ENCODE results near the gene CTXN1.

The CTXN1 gene

DNA sequence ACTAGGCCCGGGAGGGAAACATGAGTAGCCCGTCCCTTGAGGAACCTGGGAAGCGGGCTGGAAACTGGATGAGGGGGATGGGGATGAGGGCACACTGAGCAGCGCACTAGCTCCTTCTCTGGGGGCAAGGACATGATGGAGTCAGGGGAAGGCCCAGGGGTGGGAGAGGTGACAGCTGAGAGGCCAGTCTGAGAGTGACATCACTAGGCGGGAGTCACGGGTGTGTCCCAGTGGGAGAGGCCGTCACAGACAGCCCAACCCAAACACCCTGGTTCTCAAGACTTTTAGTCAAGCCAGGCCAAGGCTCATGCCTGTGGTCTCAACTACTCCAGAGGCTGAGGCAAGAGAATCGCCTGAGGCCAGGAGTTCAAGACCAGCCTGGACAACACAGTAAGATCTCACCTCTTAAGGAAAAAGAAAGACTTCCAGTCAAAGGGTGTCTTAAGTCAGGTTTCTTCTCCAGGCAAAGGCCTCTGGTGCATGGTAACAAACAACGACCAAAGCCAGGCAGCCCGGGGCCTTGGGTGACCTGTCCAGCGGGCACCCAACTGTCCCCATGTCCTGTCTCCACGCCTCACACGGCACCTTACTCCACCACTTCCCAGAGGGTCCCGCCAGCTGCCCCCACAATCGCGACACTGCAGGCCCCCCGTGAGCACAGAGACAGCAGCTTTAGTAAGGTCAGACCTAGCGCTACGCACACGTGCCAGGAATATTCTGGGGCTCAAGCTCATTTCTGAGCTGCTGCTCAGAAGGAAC is 43.0 kb upstream of the CTXN1 start:
- peaks cover 7% of the 10 kb centered on the region; the same call in 1 of the 2 replicates for H3K36me3 ChIP-seq (ENCODE audit: low read length)
- no peaks in the 10 kb centered on the region for H3K27me3 ChIP-seq (ENCODE audit: low read length)
- no peak overlapping the region for H3K4me2 ChIP-seq (ENCODE audit: low read depth, low read length, poor library complexity, severe bottlenecking)
- H3K9ac ChIP-seq (ENCODE audit: low read length): no peak overlapping the region
- H3K79me2 ChIP-seq (ENCODE audit: insufficient read depth, low read length): no peaks in the 10 kb centered on the region
- H3K27ac ChIP-seq (ENCODE audit: low read depth, low read length): no peak overlapping the region
- no peaks in the 10 kb centered on the region for H3K9me3 ChIP-seq (ENCODE audit: insufficient read depth, low read length)
- TF ChIP-seq, protein P1, sequence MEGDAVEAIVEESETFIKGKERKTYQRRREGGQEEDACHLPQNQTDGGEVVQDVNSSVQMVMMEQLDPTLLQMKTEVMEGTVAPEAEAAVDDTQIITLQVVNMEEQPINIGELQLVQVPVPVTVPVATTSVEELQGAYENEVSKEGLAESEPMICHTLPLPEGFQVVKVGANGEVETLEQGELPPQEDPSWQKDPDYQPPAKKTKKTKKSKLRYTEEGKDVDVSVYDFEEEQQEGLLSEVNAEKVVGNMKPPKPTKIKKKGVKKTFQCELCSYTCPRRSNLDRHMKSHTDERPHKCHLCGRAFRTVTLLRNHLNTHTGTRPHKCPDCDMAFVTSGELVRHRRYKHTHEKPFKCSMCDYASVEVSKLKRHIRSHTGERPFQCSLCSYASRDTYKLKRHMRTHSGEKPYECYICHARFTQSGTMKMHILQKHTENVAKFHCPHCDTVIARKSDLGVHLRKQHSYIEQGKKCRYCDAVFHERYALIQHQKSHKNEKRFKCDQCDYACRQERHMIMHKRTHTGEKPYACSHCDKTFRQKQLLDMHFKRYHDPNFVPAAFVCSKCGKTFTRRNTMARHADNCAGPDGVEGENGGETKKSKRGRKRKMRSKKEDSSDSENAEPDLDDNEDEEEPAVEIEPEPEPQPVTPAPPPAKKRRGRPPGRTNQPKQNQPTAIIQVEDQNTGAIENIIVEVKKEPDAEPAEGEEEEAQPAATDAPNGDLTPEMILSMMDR (IDR thresholded peaks at IDR 0.05; ENCODE audit: insufficient read depth, low read length, poor library complexity, severe bottlenecking): no peak
- TF ChIP-seq EZH2phosphoT487 (conservative IDR thresholded peaks at IDR 0.05; ENCODE audit: low read length): no peak
- no peaks in the 10 kb centered on the region for H3F3A ChIP-seq (ENCODE audit: insufficient read depth)
- no peaks in the 10 kb centered on the region for H4K20me1 ChIP-seq (ENCODE audit: low read depth, low read length)
- H3K4me3 ChIP-seq (ENCODE audit: insufficient read depth, low read length, poor library complexity, severe bottlenecking): no peak overlapping the region
- no peak overlapping the region for H2AFZ ChIP-seq (ENCODE audit: low read depth, low read length, severe bottlenecking)
- H3K9me2 ChIP-seq (replicated peaks; ENCODE audit: insufficient read depth, low read length): no peaks in the 10 kb centered on the region

DNA sequence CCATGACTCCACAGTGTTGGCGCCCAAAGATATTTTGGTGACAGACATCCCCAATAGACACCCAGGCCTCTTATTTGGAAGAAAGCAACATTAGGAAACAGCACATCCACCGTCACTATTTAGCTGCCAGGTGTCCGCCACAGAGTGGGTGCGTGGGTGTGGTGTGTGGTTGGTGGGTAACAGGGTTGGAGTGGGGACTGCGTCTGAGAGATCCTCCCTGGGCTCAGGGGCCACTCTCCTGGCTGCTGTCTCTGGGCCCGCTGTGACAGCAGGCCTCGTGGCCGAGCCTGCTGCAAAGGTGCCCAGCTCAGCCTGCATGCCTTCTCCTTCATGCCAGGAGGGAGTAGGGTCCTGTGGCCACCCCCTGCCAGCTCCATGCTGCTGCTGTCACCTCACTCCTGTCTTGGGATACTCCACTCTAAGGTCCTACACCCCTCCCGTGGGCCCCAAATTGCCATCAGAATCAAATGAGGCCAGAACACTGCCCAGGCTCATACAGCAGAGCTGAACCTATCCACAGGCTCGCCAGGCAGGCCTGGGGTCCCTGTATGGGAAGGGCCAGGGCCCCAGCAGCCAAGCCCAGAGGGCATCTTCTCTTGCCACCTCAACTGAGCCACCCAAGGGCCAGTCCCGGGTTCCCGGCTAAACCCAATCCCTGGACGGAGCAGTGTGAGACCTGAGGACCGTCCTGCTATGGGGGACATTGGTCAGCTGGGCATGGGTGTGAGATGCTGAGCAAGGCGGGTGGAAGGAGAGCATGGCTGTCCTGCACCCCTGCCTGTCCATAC is 42.3 kb upstream of the CTXN1 start:
- Histone ChIP-seq H3K27ac (ENCODE audit: low read depth, low read length) (no peak overlapping the region), H3K79me2 (ENCODE audit: insufficient read depth, low read length) (no peaks in the 10 kb centered on the region), H3K4me2 (ENCODE audit: low read depth, low read length, poor library complexity, severe bottlenecking) (no peak overlapping the region), H3F3A (ENCODE audit: insufficient read depth) (no peaks in the 10 kb centered on the region), H2AFZ (ENCODE audit: low read depth, low read length, severe bottlenecking) (no peak overlapping the region), H4K20me1 (ENCODE audit: low read depth, low read length) (no peaks in the 10 kb centered on the region), H3K4me3 (ENCODE audit: insufficient read depth, low read length, poor library complexity, severe bottlenecking) (no peak overlapping the region), H3K9me3 (ENCODE audit: insufficient read depth, low read length) (no peaks in the 10 kb centered on the region), H3K9me2 (replicated peaks; ENCODE audit: insufficient read depth, low read length) (no peaks in the 10 kb centered on the region), H3K36me3 (ENCODE audit: low read length) (peaks cover 7% of the 10 kb centered on the region; the same call in 1 of the 2 replicates), H3K9ac (ENCODE audit: low read length) (no peak overlapping the region), H3K27me3 (ENCODE audit: low read length) (no peaks in the 10 kb centered on the region)
- TF ChIP-seq, protein P1 (IDR thresholded peaks at IDR 0.05; ENCODE audit: insufficient read depth, low read length, poor library complexity, severe bottlenecking): no peak
- TF ChIP-seq EZH2phosphoT487 (conservative IDR thresholded peaks at IDR 0.05; ENCODE audit: low read length): no peak

DNA sequence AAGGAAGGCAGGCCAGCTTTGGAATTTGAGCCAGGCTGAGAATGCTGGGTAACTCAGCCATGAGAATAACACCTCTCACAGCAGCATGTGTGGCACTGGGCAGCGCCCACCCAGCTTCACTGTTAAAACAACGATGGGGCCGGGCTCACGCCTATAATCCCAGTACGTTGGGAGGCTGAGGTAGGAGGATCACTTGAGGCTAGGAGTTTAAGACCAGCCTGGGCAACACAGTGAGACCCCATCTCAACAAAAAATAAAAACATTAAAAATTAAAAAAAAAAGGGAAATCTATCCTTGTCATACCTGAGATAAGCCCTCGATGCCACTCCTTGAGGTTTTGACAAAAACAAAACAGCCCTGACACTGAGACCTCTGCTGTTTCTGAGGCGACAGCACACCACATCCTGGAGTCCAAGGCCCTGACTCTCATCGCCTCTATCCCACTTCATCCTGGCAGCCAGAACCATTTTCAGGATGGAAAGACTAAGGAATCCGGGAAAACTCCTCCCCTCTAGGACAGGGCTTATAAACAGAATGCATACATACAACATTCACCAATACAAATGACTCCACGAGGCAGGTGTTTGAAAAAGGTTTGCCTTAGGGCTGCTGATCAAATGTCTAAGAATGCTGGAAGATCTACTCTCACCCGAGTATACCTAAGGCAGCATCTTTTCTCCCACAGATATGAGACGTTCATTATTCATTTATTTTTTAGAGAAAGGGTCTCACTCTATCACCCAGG is 40.2 kb upstream of the CTXN1 start:
- H3K9ac ChIP-seq (ENCODE audit: low read length): no peak overlapping the region
- H3K4me3 ChIP-seq (ENCODE audit: insufficient read depth, low read length, poor library complexity, severe bottlenecking): no peak overlapping the region
- no peak for TF ChIP-seq EZH2phosphoT487 (conservative IDR thresholded peaks at IDR 0.05; ENCODE audit: low read length)
- TF ChIP-seq, protein P1 (IDR thresholded peaks at IDR 0.05; ENCODE audit: insufficient read depth, low read length, poor library complexity, severe bottlenecking): no peak
- peaks cover 14% of the 10 kb centered on the region; the same call in 1 of the 2 replicates for H3K36me3 ChIP-seq (ENCODE audit: low read length)
- no peak overlapping the region for H2AFZ ChIP-seq (ENCODE audit: low read depth, low read length, severe bottlenecking)
- no peaks in the 10 kb centered on the region for H3K79me2 ChIP-seq (ENCODE audit: insufficient read depth, low read length)
- no peak overlapping the region for H3K27ac ChIP-seq (ENCODE audit: low read depth, low read length)
- H3K9me2 ChIP-seq (replicated peaks; ENCODE audit: insufficient read depth, low read length): no peaks in the 10 kb centered on the region
- H3K4me2 ChIP-seq (ENCODE audit: low read depth, low read length, poor library complexity, severe bottlenecking): no peak overlapping the region
- no peaks in the 10 kb centered on the region for H3F3A ChIP-seq (ENCODE audit: insufficient read depth)
- H3K9me3 ChIP-seq (ENCODE audit: insufficient read depth, low read length): no peaks in the 10 kb centered on the region
- no peaks in the 10 kb centered on the region for H3K27me3 ChIP-seq (ENCODE audit: low read length)
- no peaks in the 10 kb centered on the region for H4K20me1 ChIP-seq (ENCODE audit: low read depth, low read length)
